ENCODE measurements around the gene PIAS1.
"Not testable (repeated sequence)": the region's sequence is repeated elsewhere in the genome, so short reads cannot be mapped to it uniquely, and the experiment has no call there.

- not testable (repeated sequence) for TF ChIP-seq CTCF, POLR2A (IDR thresholded peaks at IDR 0.05)
Observed at GRCh38 chr15:68007642-68008041, 46.5 kb upstream of the PIAS1 start.
